BE2C (cell line): Measurements from ENCODE around the gene FBL.
"Not testable (repeated sequence)": the region's sequence is repeated elsewhere in the genome, so short reads cannot be mapped to it uniquely, and the experiment has no call there.

ENCODE experiments used
- DNase-seq: peaks from one replicate; pipeline ENCODE4 v3.0.0-alpha.2; 2020
- H3K27me3 ChIP-seq: fragments of 250-450 bp; sonication (Bioruptor Pico); 2 replicates; pipeline ENCODE4 v1.5.1; 2020; ENCODE audit warnings: mild to moderate bottlenecking
- H3K36me3 ChIP-seq: fragments of 250-450 bp; sonication (Bioruptor Pico); 2 replicates; pipeline ENCODE4 v1.5.1; 2020; ENCODE audit warnings: mild to moderate bottlenecking
- H3K4me1 ChIP-seq: fragments of 250-450 bp; sonication (Bioruptor Pico); 2 replicates; pipeline ENCODE4 v1.5.1; 2020
- H3K4me3 ChIP-seq: 2 replicates; pipeline ENCODE4 v1.5.1; 2011; ENCODE audit warnings: low read depth, low read length
- H3K9me3 ChIP-seq: fragments of 250-450 bp; sonication (Bioruptor Pico); 2 replicates; pipeline ENCODE4 v1.5.1; 2020
- CTCF ChIP-seq: IDR thresholded peaks from 2 replicates; pipeline ENCODE4 v1.5.1; 2012; ENCODE audit warnings: mild to moderate bottlenecking, low read depth, low read length

FBL gene

GRCh38 chr19:39817888-39818561, 28.2 kb downstream of the FBL start:
- no peak for DNase-seq
- Histone ChIP-seq H3K4me1 (no peaks in the 10 kb centered on the region), H3K36me3 (no peaks in the 10 kb centered on the region), H3K9me3 (no peaks in the 10 kb centered on the region), H3K27me3 (no peaks in the 10 kb centered on the region), H3K4me3 (no peak overlapping the region)
- TF ChIP-seq CTCF, result no peak

GRCh38 chr19:39816287-39817048, 29.7 kb downstream of the FBL start:
- no peak for TF ChIP-seq CTCF
- Histone ChIP-seq H3K4me1 (no peaks in the 10 kb centered on the region), H3K27me3 (peaks cover 3% of the 10 kb centered on the region; the same call in 1 of the 2 replicates), H3K36me3 (no peaks in the 10 kb centered on the region), H3K4me3 (no peak overlapping the region), H3K9me3 (no peaks in the 10 kb centered on the region)
- no peak for DNase-seq

- Histone ChIP-seq H3K9me3 (no peaks in the 10 kb centered on the region), H3K36me3 (no peaks in the 10 kb centered on the region), H3K4me3 (no peak overlapping the region), H3K27me3 (peaks cover 4% of the 10 kb centered on the region; the same call in 1 of the 2 replicates), H3K4me1 (no peaks in the 10 kb centered on the region)
- no peak for TF ChIP-seq CTCF
- DNase-seq, result no peak
These were observed 31.6 kb downstream of the FBL start for GRCh38 chr19:39814595-39814994.

- DNase-seq, H3K4me3 ChIP-seq, H3K4me1 ChIP-seq, H3K9me3 ChIP-seq, H3K36me3 ChIP-seq, H3K27me3 ChIP-seq: not testable (repeated sequence)
These were observed 32.1 kb downstream of the FBL start for GRCh38 chr19:39814111-39814510.

GRCh38 chr19:39813264-39813993, 32.8 kb downstream of the FBL start:
- DNase-seq, result no peak
- TF ChIP-seq CTCF, result no peak
- no peaks in the 10 kb centered on the region for H3K36me3 ChIP-seq
- peaks cover 4% of the 10 kb centered on the region; the same call in 1 of the 2 replicates for H3K27me3 ChIP-seq
- no peaks in the 10 kb centered on the region for H3K9me3 ChIP-seq
- no peak overlapping the region for H3K4me3 ChIP-seq
- no peaks in the 10 kb centered on the region for H3K4me1 ChIP-seq

GRCh38 chr19:39811064-39811463, 35.1 kb downstream of the FBL start:
- no peaks in the 10 kb centered on the region for H3K36me3 ChIP-seq
- no peak for DNase-seq
- no peak overlapping the region for H3K4me3 ChIP-seq
- H3K27me3 ChIP-seq, result peaks cover 6% of the 10 kb centered on the region; the same call in 1 of the 2 replicates
- H3K9me3 ChIP-seq, result no peaks in the 10 kb centered on the region
- TF ChIP-seq CTCF, result no peak
- no peaks in the 10 kb centered on the region for H3K4me1 ChIP-seq
